ENCODE measurements around the gene BBC3.
A peak's percentile ranks its signal among the peaks of the same experiment; 100 is the strongest.

DNA sequence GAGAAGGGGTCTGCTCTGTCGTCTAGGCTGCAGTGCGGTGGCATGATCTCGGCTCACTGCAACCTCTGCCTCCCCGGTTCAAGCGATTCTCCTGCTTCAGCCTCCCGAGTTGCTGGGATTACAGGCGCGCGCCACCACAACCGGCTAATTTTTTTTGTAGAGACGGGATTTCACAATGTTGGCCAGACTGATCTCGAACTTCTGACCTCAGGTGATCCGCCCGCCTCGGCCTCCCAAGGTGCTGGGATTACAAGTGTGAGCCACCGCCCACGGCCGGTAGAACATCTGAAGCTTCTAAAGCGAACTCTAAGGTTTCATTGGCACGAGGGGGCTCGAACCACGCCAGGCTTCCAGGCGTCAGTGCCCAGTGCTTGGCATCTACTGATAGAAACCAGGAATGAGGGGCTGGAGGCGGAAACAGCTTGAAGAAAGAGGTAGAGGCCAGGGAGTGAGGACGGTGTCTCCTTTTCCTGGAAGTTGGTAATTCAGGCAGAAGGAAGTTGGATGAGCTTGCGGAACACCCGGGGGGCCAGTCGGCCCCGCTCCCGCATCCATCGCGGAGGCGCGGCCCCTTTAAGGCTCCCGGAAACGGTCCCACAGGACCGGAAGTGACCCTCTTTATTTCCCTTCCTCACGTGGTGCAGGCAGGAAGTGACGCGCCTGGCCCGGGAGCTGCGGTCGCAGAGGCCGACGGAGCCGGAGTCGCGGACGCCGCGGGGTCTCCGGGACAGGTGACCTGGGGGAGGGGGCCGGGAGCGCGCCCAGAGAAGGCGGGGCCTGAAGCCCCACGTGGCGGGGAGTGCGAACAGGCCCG is 25.1 kb upstream of the BBC3 start, which contains the start of gene CCDC9:
- TF ChIP-seq, protein P1, sequence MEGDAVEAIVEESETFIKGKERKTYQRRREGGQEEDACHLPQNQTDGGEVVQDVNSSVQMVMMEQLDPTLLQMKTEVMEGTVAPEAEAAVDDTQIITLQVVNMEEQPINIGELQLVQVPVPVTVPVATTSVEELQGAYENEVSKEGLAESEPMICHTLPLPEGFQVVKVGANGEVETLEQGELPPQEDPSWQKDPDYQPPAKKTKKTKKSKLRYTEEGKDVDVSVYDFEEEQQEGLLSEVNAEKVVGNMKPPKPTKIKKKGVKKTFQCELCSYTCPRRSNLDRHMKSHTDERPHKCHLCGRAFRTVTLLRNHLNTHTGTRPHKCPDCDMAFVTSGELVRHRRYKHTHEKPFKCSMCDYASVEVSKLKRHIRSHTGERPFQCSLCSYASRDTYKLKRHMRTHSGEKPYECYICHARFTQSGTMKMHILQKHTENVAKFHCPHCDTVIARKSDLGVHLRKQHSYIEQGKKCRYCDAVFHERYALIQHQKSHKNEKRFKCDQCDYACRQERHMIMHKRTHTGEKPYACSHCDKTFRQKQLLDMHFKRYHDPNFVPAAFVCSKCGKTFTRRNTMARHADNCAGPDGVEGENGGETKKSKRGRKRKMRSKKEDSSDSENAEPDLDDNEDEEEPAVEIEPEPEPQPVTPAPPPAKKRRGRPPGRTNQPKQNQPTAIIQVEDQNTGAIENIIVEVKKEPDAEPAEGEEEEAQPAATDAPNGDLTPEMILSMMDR (IDR thresholded peaks at IDR 0.05), result peak in 1 of 3 donors; percentile 23
- TF ChIP-seq POLR2AphosphoS5 (IDR thresholded peaks at IDR 0.05), result peak; percentile 97 to 98 (median 98)
